ENCODE results near the gene GCN1. TPM values are rescaled to one million over a fixed set of nuclear protein-coding genes. Genes with fewer than 3 reads are reported as not detected.

Gene GCN1
- total and polyA plus RNA-seq, 2 experiments from 2014 or later, result 28.2 to 197 TPM

GRCh38 chr12:120109570-120110267 is 84.8 kb downstream of the GCN1 start:
- no peaks in the 10 kb centered on the region for H3K9me3 ChIP-seq (ENCODE audit: low read depth)
- no peak overlapping the region for H3K27ac ChIP-seq
- 87% methylated on average over 10 of the region's 10 CpGs for WGBS (ENCODE audit: low lambda C conversion rate, missing lambda C conversion rate)
- H3K4me2 ChIP-seq, result no peak overlapping the region
- TF ChIP-seq, protein P1, sequence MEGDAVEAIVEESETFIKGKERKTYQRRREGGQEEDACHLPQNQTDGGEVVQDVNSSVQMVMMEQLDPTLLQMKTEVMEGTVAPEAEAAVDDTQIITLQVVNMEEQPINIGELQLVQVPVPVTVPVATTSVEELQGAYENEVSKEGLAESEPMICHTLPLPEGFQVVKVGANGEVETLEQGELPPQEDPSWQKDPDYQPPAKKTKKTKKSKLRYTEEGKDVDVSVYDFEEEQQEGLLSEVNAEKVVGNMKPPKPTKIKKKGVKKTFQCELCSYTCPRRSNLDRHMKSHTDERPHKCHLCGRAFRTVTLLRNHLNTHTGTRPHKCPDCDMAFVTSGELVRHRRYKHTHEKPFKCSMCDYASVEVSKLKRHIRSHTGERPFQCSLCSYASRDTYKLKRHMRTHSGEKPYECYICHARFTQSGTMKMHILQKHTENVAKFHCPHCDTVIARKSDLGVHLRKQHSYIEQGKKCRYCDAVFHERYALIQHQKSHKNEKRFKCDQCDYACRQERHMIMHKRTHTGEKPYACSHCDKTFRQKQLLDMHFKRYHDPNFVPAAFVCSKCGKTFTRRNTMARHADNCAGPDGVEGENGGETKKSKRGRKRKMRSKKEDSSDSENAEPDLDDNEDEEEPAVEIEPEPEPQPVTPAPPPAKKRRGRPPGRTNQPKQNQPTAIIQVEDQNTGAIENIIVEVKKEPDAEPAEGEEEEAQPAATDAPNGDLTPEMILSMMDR (IDR thresholded peaks at IDR 0.05; ENCODE audit: poor library complexity), result no peak
- no peak for TF ChIP-seq EZH2phosphoT487 (IDR thresholded peaks at IDR 0.05; ENCODE audit: low read depth, severe bottlenecking, unreplicated experiment)
- TF ChIP-seq EZH2 (IDR thresholded peaks at IDR 0.05; ENCODE audit: borderline replicate concordance), result no peak
- H3K9me2 ChIP-seq (replicated peaks; ENCODE audit: insufficient read depth), result no peaks in the 10 kb centered on the region
- no peaks in the 10 kb centered on the region for H3K27me3 ChIP-seq
- H3K4me1 ChIP-seq (ENCODE audit: insufficient read depth), result peaks cover 8% of the 10 kb centered on the region
- H3K4me3 ChIP-seq, result no peak overlapping the region
- H3K36me3 ChIP-seq (replicated peaks; ENCODE audit: insufficient read depth, low read depth), result no peaks in the 10 kb centered on the region
- no peak overlapping the region for H2AFZ ChIP-seq
- H3K79me2 ChIP-seq, result peaks cover 92% of the 10 kb centered on the region
- DNase-seq (ENCODE audit: low spot score), result no peak
- H4K20me1 ChIP-seq (ENCODE audit: insufficient read depth, poor library complexity, severe bottlenecking), result peaks cover 39% of the 10 kb centered on the region

- Histone ChIP-seq H3K27ac (no peak overlapping the region), H3K4me1 (ENCODE audit: insufficient read depth) (peaks cover 14% of the 10 kb centered on the region), H3K27me3 (no peaks in the 10 kb centered on the region), H3K79me2 (peaks cover 92% of the 10 kb centered on the region), H3K4me3 (no peak overlapping the region), H4K20me1 (ENCODE audit: insufficient read depth, poor library complexity, severe bottlenecking) (peaks cover 28% of the 10 kb centered on the region), H2AFZ (no peak overlapping the region), H3K4me2 (no peak overlapping the region), H3K9me2 (replicated peaks; ENCODE audit: insufficient read depth) (no peaks in the 10 kb centered on the region), H3K9me3 (ENCODE audit: low read depth) (no peaks in the 10 kb centered on the region), H3K36me3 (replicated peaks; ENCODE audit: insufficient read depth, low read depth) (no peaks in the 10 kb centered on the region)
- DNase-seq (ENCODE audit: low spot score), result no peak
- TF ChIP-seq, protein P1 (IDR thresholded peaks at IDR 0.05; ENCODE audit: poor library complexity), result no peak
- TF ChIP-seq EZH2 (IDR thresholded peaks at IDR 0.05; ENCODE audit: borderline replicate concordance), result no peak
- TF ChIP-seq EZH2phosphoT487 (IDR thresholded peaks at IDR 0.05; ENCODE audit: low read depth, severe bottlenecking, unreplicated experiment), result no peak
- 86% methylated on average over 1 of the region's 1 CpG for WGBS (ENCODE audit: low lambda C conversion rate, missing lambda C conversion rate)
Measured at GRCh38 chr12:120106151-120106550, 88.4 kb downstream of the GCN1 start.

- Histone ChIP-seq H3K27ac (no peak overlapping the region), H3K27me3 (no peaks in the 10 kb centered on the region), H3K36me3 (replicated peaks; ENCODE audit: insufficient read depth, low read depth) (no peaks in the 10 kb centered on the region), H2AFZ (no peak overlapping the region), H3K4me3 (no peak overlapping the region), H3K79me2 (peaks cover 72% of the 10 kb centered on the region), H3K4me2 (no peak overlapping the region), H3K9me3 (ENCODE audit: low read depth) (no peaks in the 10 kb centered on the region), H3K4me1 (ENCODE audit: insufficient read depth) (peaks cover 14% of the 10 kb centered on the region), H4K20me1 (ENCODE audit: insufficient read depth, poor library complexity, severe bottlenecking) (peaks cover 26% of the 10 kb centered on the region), H3K9me2 (replicated peaks; ENCODE audit: insufficient read depth) (no peaks in the 10 kb centered on the region)
- DNase-seq (ENCODE audit: low spot score), result no peak
- TF ChIP-seq, protein P1 (IDR thresholded peaks at IDR 0.05; ENCODE audit: poor library complexity), result no peak
- TF ChIP-seq EZH2 (IDR thresholded peaks at IDR 0.05; ENCODE audit: borderline replicate concordance) (no peak), EZH2phosphoT487 (IDR thresholded peaks at IDR 0.05; ENCODE audit: low read depth, severe bottlenecking, unreplicated experiment) (no peak)
- 98% methylated on average over 11 of the region's 13 CpGs for WGBS (ENCODE audit: low lambda C conversion rate, missing lambda C conversion rate)
Measured at GRCh38 chr12:120103371-120103770, 91.1 kb downstream of the GCN1 start.
